HG02642 (cell line): Measurements from ENCODE around the gene PYGM.

ENCODE experiments used
- ATAC-seq: cut with Tn5 transposase; IDR thresholded peaks from one replicate; pipeline ENCODE4 v1.9.1; 2021; ENCODE audit warnings: mild to moderate bottlenecking; ENCODE audit not compliant: unreplicated experiment, poor library complexity

The PYGM gene

GRCh38 chr11:64770120-64770519, 10.3 kb upstream of the PYGM start:
- no peak for ATAC-seq

GRCh38 chr11:64769283-64769682, 9.5 kb upstream of the PYGM start:
- no peak for ATAC-seq

- ATAC-seq: no peak
These were observed 8.5 kb upstream of the PYGM start for GRCh38 chr11:64768300-64768694.

GRCh38 chr11:64767344-64768299, 7.8 kb upstream of the PYGM start:
- ATAC-seq: no peak

GRCh38 chr11:64766881-64767280, 7.1 kb upstream of the PYGM start:
- ATAC-seq: no peak

- ATAC-seq: no peak
These were observed 6.3 kb upstream of the PYGM start for GRCh38 chr11:64765851-64766665.

GRCh38 chr11:64765291-64765850, 5.6 kb upstream of the PYGM start:
- no peak for ATAC-seq

- no peak for ATAC-seq
These were observed 5.0 kb upstream of the PYGM start for GRCh38 chr11:64764753-64765152.

- ATAC-seq: no peak
These were observed 4.4 kb upstream of the PYGM start for GRCh38 chr11:64764040-64764611.

- ATAC-seq: no peak
These were observed 3.8 kb upstream of the PYGM start for GRCh38 chr11:64763526-64764039.

- ATAC-seq: no peak
These were observed 3.1 kb upstream of the PYGM start for GRCh38 chr11:64762674-64763525.

GRCh38 chr11:64762277-64762673, 2.5 kb upstream of the PYGM start:
- no peak for ATAC-seq

- no peak for ATAC-seq
These were observed 1.1 kb upstream of the PYGM start for GRCh38 chr11:64760759-64761420.

- ATAC-seq: no peak
These were observed 548 bp downstream of the PYGM start for GRCh38 chr11:64759131-64759721.

- ATAC-seq: no peak
These were observed 1.3 kb downstream of the PYGM start for GRCh38 chr11:64758330-64759079.

- ATAC-seq: no peak
These were observed 2.0 kb downstream of the PYGM start for GRCh38 chr11:64757549-64758329.

GRCh38 chr11:64755681-64756361, 4.0 kb downstream of the PYGM start:
- no peak for ATAC-seq
